Fibroblast of upper back skin (primary cell): Measurements from ENCODE around the gene BAIAP3.

Experiments used
- DNase-seq: peaks from one replicate; pipeline ENCODE4 v3.0.0-alpha.2; 2013

BAIAP3 gene

DNA sequence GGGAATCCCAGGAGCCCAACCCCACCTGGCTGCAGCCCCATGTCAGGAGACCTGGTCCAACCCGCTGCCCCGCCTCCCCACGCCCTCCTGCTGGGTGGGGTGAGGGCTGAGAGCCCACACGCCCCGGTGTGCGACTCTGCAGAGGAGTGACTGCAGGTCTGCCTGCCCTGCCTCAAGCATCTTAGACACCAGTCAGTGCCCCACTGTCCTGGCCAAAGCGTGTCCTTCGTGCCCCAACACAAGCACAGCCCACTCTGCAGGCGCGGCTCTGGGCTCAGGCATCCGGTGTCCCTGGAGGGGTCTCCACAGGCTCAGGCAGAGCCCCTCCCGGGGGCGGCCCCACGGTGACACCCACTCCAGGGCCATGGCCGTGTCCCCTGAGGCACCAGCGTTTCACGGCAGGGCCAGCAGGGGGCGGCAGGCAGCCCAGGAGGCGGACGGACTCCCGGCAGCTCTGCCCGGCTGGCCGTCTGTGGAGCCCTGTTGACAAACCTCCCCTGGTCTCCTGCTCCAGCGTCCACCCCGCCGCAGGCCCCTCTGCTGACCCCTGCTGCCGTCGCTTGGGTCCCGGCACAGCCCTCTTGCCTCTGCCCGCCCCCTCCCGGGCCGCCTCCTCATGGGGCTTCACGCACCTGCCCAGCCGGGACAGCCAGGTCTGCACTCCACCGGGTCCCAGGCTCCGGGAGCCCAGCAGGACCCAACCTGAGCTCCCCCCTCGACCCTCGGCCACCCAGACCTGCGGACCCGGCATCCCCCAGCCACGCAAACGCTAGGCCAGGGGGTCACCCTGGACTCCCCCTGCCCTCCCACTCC lies 32.6 kb upstream of the BAIAP3 start:
- peak; percentile 32 for DNase-seq

DNA sequence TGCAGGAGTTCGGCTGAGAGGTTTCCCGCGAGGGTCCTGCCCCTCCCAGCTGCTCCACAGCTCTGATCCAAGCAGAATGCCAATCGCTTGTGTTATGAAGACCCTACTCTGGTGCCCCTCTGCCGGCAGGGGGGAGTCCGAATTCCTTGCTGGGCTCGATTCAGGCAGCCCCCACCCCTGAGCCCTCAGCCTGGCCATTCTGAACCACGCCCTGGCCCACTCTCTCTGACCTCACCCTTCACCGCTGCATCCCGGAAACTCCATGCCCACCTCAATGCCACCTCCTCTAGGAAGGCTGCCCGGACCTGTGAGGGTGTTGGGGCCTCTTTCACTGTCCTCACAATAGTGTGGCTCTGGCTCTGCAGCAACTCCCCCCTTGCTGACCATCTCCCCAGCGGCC lies 31.9 kb upstream of the BAIAP3 start:
- no peak for DNase-seq

DNA sequence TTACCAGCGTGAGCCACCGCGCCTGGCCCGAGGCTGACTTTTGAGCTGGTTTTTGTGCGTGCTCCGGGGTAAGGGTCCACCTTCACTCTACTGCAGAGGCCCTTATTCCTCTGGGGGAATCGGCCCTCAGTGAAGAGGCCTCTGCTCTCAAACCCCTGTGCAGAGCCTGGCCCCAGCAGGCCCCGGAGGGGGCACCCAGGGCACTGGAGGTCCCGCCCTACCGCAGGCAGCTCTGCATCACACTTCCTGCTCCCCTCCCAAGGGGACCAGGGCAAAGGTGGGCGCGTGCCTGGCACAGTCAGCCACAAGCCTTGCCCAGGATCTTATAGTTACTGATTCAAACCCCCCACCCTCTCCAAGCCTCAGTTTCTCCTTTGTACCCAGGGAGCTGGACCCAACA lies 27.6 kb upstream of the BAIAP3 start:
- no peak for DNase-seq

DNA sequence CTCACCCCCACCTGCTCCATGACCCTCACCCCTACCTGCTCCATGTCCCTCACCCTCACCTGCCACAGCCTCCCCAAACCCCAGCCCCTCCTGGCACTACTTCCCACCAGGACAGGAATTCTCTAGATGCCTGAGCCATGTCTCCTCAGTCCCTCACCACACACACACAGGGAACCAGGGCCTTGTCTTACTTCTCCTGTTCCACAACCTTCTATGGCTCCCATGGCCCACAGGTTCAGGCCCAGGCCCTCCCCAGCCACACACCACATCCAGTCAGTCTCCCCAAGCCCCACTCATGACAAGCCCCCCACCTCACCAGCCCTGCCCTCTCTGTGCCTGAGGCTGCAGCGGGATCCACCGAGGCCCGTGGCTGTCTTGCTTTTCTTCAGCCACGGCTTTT lies 27.1 kb upstream of the BAIAP3 start:
- no peak for DNase-seq

DNA sequence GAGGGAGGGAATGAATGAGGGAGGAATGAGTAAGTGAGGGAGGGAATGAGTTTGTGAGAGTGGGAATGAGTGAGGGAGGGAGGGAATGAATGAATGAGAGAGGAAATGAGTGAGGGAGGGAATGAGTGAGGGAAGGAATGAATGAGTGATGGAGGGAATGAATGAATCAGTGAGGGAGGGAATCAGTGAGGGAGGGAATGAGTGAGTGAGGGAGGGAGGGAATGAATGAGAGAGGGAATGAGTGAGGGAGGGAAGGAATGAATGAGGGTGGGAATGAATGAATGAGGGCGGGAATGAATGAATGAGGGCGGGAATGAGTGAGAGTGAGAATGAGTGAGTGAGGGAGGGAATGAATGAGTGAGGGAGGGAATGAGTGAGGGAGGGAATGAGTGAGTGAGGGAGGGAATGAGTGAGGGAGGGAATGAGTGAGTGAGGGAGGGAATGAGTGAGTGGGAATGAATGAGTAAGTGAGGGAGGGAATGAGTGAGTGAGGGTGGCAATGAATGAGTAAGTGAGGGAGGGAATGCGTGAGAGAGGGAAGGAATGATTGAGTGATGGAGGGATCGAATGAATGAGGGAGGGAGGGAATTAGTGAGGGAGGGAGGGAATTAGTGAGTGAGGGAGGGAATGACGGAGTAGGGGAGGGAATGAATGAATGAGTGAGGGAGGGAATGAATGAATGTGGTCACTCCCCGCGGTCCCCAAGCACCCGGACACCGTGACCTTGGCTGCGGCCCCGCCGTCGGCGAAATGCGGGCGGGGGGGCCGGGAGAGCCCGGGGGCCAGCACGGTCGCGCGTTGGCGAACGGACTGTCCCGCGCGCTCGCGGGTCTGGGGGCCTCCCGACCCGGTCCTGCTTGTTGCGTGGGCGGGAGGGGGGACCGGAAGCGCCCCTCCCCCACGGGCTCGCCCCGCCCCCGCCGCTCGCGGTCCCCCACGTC lies 25.1 kb upstream of the BAIAP3 start:
- DNase-seq, result no peak

DNA sequence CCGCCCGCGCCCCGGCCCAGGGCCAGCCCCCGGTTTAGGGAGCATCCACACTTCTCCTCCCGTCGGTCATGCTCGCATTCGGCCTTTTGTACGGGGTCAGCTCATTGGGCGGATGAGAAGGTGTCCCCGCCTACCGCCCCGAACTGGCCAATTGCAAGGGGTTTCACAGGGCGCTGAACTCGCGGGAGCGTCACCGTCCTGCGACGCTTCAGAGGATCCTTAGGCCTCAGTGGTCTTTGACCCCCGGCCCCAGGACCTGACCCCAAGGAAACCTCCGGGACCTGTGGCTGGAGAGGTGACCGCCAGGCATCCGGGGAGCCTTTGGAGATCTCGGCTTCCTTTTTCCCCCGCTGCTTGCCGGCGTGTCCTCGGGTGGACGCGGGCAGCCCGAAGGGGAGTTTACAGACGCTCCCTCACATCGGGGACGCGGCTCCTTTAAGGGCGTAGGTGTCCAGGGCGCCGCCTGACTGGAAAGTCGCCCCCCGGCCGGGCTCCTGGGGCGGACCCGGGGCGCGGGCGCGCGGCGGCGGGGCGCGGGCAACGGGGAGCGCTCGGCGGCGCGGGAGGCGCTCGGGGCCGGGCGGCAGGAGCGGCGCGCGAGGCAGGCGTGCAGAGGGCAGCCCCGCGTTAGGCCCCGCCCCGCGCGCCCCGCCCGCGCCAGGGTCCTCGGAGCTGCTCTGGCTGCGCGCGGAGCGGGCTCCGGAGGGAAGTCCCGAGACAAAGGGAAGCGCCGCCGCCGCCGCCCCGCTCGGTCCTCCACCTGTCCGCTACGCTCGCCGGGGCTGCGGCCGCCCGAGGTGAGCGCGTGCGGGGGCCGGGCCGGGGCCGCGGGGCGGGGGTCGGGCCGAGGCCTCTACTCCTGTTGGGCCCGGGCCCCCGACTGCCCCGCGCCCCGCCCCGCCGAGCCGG lies 24.2 kb upstream of the BAIAP3 start, which contains the start of gene UBE2I:
TSS of gene UBE2I (plus strand) at position 660 of the 909 bp plus-strand sequence. CDS start 4,395 bp downstream, outside the sequence.
- peak; percentile 98 for DNase-seq

DNA sequence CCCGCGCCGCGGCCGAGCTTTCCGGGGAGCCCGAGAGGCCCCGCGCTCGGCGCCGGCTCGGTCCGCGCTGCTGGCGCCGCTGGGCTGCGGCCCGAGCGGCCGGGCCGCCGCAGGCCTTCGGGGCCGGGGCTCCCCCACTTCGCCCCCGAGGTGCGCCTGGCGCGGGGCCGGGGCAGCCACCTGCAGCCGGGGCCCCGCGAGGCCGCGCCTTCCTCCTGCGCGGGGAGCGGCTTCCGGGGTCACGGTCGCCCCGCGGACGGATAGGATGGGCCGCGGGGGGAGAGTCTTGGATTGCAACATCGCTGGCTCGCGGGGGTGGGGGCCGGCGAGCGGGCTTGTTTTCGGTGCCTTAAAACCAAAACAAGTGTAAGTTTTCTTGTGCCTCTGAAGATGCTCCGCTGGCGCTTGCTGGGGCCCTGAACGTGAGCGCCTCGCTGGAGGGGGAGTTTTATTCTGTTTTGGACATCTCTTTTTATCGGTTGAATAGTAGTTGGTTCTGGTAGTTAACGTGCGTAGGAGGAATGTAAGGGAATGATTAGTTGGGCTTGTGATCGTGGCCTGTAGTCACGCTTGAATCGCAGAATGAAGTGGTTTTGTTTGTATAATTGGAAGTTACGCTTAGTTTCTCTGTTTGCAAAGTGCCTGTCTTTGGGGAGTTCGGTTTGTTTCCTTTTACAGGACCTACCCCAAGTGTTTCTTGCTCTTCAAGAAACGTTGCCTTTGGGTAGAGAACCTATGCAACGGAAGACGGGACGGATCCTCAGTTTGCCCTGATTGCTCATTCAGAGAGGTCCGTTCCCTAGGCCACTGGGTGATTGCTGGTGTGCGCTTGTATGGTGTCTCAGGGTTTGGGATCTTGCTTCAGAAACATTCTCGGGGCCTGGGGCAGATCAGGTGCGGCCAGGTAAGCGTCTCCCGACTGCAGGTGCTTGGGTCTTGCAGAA lies 23.3 kb upstream of the BAIAP3 start:
- peak; percentile 14 for DNase-seq

DNA sequence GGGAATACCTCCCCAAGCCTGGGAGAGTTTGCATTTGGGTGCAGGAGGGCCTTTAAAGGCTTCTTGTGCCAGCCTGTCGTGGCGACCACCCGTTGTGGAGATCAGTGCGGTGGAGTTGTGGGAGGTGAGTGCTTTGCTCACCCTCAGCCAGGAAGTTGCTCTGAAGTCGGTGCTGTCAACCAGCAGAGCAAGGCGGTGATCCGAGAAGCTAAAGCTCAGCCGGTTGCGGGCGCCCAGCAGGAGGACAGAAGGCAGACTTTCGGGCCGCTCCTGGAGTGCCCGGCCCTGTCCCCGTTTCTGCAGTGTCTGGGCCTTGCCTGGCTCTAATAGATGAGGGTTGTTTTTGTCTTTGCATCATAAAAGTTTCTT lies 22.6 kb upstream of the BAIAP3 start:
- DNase-seq, result no peak

DNA sequence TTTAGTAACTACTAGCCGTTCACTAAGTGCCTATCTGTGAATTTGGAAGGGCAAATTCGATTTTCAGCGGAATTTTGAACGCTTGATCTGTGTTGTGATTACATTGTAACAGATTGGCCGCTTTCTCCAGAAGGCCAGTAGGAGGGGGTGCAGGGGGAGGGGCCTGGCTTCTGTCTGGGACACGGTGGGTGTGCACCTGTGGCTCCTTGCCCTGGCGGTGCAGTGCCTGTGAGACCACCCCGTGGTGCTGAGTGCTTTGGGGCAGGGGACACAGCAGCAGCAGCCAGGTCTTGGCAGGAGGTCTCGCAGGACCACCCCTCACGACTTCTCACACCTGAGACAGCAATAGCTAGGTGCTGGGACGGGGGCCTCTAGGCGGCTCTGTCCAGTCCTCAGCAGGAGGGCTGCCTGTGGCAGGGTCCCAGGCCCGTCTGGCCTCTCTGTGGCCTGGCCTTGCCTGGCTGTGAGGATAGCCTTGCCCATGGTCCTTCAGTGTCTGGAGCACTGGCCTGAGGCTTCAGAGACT lies 22.2 kb upstream of the BAIAP3 start:
- no peak for DNase-seq

DNA sequence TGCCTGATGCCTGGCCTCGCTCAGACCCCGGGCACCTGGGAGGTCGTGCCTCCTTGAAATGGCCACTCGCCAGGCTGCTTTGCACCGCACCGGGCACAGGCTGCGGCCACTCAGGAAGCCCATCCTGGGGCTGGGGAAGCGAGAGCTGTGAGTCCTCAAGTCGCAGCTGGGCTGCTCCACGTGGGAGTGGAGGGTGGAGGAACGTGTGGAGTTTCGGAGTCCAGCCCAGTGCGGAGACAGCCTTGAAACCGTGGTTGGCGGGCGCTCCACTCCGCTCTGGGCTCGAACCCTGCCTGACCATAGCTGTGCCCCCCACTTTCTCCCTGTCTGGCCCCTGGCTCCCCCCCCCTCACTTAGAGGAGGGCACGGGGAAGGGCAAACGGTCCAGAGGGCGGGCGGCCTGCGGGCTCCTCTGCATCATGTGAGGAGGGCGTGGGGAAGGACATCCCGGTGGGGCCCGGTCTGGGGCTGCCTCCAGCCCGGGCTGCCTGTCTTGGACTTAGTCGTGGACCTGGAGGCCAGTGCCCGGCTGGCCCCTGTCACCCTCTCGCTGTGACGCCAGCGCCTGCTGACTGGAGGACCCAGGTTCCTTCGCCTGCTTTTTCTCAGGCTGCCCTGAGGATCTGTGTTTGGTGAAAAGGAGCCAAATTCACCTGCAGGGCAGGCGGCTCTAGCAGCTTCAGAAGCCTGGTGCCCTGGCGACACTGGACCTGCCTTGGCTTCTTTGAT lies 21.5 kb upstream of the BAIAP3 start:
- DNase-seq, result no peak

DNA sequence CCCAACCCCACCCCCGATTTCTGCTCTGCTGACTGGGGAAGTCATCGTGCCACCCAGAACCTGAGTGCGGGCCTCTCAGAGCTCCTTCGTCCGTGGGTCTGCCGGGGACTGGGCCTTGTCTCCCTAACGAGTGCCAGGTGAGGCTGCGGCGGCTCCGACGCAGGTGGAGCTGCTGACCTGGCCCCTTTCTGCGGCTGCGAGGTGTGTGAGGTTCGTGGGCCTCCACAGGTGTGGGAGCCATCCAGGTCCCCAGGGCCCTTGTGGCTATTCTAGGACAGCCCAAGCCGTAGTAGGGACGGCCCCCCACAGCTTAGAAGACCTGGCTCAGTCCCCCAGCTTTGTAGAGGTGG lies 21.0 kb upstream of the BAIAP3 start:
- no peak for DNase-seq

DNA sequence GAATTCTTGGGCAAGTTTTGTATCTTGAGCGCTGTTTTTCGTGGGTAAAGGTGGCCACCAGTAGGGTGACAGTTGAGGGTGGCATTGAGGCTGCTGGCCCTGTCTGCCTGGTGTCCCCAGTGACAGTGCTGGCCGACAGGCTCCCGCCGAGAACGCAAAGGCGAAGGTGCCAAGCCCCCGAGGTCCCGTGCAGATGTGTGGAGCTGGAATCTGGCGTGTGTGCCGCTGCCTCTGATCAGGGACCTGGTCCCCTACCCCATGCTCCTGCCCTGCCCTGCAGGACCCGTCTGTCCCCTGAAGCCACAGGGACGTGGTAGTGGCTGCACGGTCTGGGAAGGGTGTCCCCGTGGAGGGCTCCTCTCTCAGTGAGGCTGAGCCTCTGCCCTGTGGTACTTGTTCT lies 20.5 kb upstream of the BAIAP3 start:
- DNase-seq, result no peak

DNA sequence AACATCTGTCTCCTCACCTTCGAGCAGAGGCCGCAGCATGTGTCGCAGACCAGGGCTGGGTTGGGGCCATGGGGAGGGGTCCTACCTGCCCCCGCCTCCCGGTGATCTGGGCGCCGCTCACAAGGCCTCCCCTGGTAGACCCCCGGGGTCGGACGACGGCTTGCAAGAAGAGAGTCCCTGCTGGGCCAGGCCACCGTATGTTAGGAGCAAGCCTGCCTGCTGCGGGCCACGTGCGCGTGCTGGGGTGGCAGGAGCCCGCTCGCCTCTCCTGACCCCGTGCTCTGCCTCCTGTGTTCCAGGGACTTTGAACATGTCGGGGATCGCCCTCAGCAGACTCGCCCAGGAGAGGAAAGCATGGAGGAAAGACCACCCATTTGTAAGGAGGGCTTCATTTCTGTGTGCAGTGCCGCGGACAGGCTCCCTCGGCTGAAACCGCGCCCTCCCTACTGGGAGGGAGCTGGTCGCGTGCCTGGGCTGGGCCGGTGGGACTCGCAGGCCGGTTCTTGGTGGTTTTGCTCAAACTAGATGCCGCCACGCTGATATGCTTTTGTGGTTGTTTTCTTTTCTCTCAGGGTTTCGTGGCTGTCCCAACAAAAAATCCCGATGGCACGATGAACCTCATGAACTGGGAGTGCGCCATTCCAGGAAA lies 19.6 kb upstream of the BAIAP3 start:
- no peak for DNase-seq

DNA sequence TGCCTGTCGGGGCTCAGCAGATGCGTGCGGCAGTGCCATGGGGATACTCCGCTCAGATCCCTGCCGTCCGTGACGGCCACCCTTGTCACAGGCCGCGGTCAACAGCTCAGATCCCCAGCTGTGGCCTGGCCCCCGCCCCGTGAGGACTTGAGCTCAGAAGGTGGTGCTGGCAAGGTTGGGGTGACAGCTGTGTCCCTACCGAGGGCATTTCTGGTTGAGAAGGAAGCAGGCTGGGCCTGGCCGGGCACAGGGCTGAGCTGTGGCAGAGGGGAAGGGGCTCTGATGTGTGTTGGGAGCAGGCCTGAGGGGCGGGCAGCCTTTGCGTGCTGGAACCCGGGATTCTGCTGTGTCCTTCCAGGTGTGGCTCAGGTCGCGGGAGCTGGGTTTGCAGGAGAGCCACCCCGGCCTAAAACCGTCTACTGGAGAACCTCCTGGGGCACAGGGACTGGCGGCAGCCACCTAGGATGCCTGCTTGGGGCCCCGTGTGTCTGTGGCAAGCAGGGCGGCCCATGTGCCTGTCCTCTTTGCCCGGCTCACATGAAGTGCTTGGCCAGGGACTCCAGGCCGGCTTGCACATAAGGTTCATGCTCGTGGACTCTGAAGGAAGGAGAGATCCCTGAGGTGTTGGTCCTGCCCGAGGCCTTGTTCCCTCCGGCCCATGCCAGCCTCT lies 18.9 kb upstream of the BAIAP3 start:
- DNase-seq, result no peak

DNA sequence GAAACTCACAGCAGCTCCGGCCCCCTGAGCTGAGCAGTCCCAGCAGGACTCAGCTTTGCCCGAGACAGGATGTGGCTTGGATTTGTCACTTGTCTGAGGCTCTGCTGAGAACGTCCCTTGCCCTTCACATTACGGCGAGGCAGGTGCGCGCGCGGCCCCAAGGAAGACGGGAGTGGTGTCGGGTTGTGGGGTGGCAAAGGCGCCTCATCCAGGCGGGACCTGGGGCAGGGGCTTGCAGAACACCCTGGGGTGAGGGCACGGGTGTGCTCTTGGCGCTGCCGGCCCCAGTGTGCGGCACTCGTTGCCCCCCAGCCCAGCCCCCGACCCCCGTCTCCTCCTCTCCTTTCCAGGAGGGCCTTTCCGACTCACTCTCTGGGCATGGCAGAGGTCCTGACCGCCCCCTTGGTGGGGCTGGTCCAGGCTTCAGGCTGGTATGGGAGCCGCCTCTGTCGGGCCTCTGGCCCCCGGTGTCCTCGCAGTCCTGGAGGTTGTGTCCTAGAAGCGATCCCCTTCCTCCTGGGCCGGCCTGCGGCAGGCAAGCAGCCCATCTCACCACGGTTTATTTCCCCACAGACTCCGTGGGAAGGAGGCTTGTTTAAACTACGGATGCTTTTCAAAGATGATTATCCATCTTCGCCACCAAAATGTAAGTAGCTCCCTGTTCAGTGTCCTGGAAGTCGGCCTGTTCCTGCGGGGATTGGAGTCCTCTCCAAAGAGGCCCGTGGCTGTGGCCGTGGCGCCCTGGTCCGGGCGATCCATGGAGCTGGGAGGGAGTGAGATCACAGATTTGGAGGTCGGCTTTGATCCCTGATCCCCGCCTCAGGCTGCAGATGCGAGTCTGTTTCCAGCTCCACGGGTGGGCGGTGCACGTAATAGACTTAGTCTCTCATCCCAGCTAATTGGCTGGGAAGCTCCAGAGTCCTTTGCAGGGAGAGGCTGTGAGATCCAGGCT lies 18.1 kb upstream of the BAIAP3 start:
- DNase-seq, result no peak

DNA sequence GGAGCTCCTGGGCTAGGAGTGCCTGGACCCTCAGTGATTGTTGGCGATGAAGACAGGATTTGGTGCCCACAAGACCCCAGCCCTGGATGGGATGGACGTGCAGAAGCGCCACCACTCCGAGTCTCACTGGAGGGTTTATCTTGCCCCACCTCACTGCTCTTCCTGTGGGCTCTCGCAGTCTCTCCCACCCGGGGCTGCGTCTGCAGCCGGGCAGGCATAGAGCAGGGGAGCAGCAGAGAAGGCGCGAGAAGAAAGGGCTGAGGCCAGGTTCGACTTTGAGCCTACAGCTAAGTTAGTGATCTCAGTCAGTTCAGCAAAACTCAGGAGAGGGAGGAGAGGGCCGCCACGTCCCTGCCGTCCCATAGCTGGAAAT lies 17.4 kb upstream of the BAIAP3 start:
- DNase-seq, result no peak

DNA sequence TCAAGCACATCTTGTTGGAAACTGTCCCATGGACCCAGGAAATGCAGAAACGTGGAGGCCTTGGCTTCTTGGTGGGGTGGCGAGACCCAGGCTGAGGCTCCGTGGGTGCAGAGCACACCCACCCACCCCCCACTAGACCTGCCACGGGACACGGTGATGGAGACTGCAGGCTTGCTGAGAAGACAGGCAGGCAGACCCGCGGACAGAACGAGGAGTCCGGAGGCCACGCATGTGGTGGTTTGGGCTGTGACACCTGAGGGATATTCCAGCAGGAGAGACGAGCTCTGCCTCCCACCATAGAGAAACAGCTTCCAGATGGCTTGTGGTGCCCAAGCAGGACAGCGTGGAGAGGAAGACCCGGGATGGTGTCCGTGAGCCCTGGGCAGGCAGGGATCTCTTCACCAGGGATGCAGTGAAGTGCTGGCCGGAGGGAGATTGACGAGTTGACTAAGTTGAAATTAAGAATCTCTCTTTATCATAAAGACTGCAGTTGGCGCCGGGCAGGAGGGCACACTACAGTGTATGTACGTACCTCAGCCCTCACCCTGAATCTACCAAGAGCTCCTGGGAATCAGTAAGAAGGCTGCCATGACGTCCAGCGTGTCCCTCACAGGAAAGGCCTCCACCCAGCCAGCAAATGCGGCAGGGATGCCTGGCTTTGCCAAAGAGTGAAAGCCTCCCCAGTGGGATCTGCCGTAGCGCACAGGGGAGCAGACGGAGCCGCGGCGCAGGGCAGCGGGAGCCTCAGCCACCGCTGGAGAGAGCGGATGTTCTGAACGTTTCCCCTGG lies 15.8 kb upstream of the BAIAP3 start:
- DNase-seq, result no peak

DNA sequence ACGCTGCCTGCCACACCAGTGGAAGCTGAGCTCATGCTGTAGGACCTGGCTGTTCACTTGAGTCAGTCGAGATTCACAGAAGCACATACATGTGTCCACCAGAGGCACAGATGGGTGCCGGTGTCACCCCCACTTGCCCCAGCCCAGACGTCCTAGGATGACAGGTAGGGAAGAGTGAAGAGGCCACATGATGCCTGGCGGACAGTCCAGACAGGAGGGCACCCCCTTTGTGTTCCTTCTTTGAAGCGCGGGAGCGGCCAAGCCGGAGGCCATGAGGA lies 15.2 kb upstream of the BAIAP3 start:
- DNase-seq, result no peak
